Gastrocnemius medialis (tissue), 4 donors: ENCODE data around the gene KRT2. TPM values are rescaled to one million over a fixed set of nuclear protein-coding genes. Genes with fewer than 3 reads are reported as not detected.

ENCODE experiments used
- ATAC-seq, 2 donors: fragments of 150-250 bp; one replicate each; pipeline ENCODE4 v1.9.1; 2016
- DNase-seq, 2 donors: peaks; one replicate each; pipeline ENCODE4 v3.0.0-alpha.2; 2019
- H3K27ac ChIP-seq, 4 donors: fragments of 200-600 bp; sonication (generic); 1 replicate in 1 of 4; 2 replicates in 3 of 4; pipeline ENCODE4 v1.5.1; 2016 to 2018; ENCODE audit warnings: mild to moderate bottlenecking in 2 of 4, moderate library complexity in 1 of 4
- H3K27me3 ChIP-seq, 3 donors: fragments of 200-600 bp; sonication (generic) in 2 of 3; 1 replicate in 1 of 3; 2 replicates in 2 of 3; pipeline versions ENCODE4 v1.5.1 to v1.6.0; 2016 to 2019; ENCODE audit warnings: mild to moderate bottlenecking in 1 of 3, moderate library complexity in 1 of 3
- H3K36me3 ChIP-seq, 2 donors: fragments of 200-600 bp; sonication (generic) in 1 of 2; one replicate each; pipeline ENCODE4 v1.5.1; 2017 to 2018
- H3K4me1 ChIP-seq, 2 donors: fragments of 200-600 bp; sonication (generic) in 1 of 2; one replicate each; pipeline ENCODE4 v1.5.1; 2016 to 2017; ENCODE audit warnings: mild to moderate bottlenecking in 2 of 2
- H3K4me3 ChIP-seq, 4 donors: fragments of 200-600 bp; sonication (generic) in 3 of 4; 1 replicate in 1 of 4; 2 replicates in 3 of 4; pipeline ENCODE4 v1.5.1; 2016 to 2019; ENCODE audit warnings: mild to moderate bottlenecking in 2 of 4
- H3K9me3 ChIP-seq, 3 donors: fragments of 200-600 bp; sonication (generic) in 2 of 3; 1 replicate in 1 of 3; 2 replicates in 2 of 3; pipeline ENCODE4 v1.5.1; 2016 to 2019
- POLR2A ChIP-seq, 2 donors: fragments of 450-650 bp; IDR thresholded peaks; one replicate each; pipeline ENCODE4 v1.6.1; 2017; ENCODE audit warnings: antibody characterized with exemption in 2 of 2, mild to moderate bottlenecking in 2 of 2, moderate library complexity in 2 of 2
- in situ Hi-C, 4 donors: fragments of 200-750 bp; cut with MboI; loops; one replicate each; pipeline versions ENCODE4 v1.15.0 to v1.8.0; 2017; ENCODE audit warnings: low sequenced_read_pairs in 4 of 4
- intact Hi-C: fragments of 100-400 bp; cut with DNase I; formaldehyde crosslinking; loops from one replicate; pipeline ENCODE4 v1.15.1; 2023; ENCODE audit warnings: low total_unique reads
- total RNA-seq, 4 donors: library from RNA; depleted of rRNA; stranded (reverse); fragments of >200 nt; gene quantifications; one replicate each; pipeline versions ENCODE4 v1.1.0 to v1.2.3, GENCODE V29; 2016
- TF ChIP-seq, protein P1 (sequence below), 5 experiments: fragments of 450-650 bp in 3 of 5; fragments of 200-600 bp in 2 of 5; sonication (generic) in 2 of 5; IDR thresholded peaks in 4 of 5; conservative IDR thresholded peaks in 1 of 5; 1 replicate in 4 of 5; 2 replicates in 1 of 5; pipeline ENCODE4 v1.5.1; 2016 to 2019; ENCODE audit warnings: antibody characterized with exemption in 5 of 5, mild to moderate bottlenecking in 3 of 5, moderate library complexity in 3 of 5

KRT2 gene
- total RNA-seq, 4 donors from 2014 or later = not detected

DNA sequence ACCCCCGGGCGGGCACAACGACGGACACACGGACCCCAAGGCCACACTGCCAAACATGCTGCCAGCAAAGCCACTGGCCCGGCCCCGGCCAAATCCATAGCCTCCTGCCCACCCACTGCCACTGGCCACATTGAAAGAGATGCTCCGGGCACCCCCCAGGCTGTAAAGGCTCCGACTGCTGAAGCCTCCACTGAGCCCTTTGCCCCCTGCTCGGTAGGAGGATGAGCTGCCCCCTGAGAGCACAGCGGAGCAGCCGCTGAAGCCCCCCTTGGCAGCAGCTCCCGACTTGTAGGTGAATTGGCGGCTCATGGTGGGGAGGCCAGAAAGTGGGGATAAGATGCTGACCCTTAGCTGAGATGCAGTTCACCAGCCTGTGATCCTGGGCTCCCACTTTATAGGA lies 33.8 kb downstream of the KRT2 start, which contains the start of gene KRT73:
Gene KRT73, minus strand, starts transcription at position 344 of the 400 bp plus-strand sequence. Its CDS starts 35 bp downstream, at position 309.
- Histone ChIP-seq H3K9me3 (peaks cover 0 to 2% (median 0%) of the 10 kb centered on the region in 3 donors), H3K27me3 (peaks cover 0 to 2% (median 0%) of the 10 kb centered on the region in 3 donors), H3K36me3 (no peaks in the 10 kb centered on the region), H3K27ac (no peak within 1 kb of the TSS), H3K4me1 (no peaks in the 10 kb centered on the region), H3K4me3 (no peak within 1 kb of the TSS)
- intact Hi-C loops (no loop called here), in situ Hi-C loops (no loop called here)
- ATAC-seq (no peak), DNase-seq (no peak)
- TF ChIP-seq, protein P1, sequence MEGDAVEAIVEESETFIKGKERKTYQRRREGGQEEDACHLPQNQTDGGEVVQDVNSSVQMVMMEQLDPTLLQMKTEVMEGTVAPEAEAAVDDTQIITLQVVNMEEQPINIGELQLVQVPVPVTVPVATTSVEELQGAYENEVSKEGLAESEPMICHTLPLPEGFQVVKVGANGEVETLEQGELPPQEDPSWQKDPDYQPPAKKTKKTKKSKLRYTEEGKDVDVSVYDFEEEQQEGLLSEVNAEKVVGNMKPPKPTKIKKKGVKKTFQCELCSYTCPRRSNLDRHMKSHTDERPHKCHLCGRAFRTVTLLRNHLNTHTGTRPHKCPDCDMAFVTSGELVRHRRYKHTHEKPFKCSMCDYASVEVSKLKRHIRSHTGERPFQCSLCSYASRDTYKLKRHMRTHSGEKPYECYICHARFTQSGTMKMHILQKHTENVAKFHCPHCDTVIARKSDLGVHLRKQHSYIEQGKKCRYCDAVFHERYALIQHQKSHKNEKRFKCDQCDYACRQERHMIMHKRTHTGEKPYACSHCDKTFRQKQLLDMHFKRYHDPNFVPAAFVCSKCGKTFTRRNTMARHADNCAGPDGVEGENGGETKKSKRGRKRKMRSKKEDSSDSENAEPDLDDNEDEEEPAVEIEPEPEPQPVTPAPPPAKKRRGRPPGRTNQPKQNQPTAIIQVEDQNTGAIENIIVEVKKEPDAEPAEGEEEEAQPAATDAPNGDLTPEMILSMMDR (IDR thresholded peaks at IDR 0.05 in 4 of 5, conservative IDR thresholded peaks at IDR 0.05 in 1 of 5) = no peak
- no peak for TF ChIP-seq POLR2A (IDR thresholded peaks at IDR 0.05)

DNA sequence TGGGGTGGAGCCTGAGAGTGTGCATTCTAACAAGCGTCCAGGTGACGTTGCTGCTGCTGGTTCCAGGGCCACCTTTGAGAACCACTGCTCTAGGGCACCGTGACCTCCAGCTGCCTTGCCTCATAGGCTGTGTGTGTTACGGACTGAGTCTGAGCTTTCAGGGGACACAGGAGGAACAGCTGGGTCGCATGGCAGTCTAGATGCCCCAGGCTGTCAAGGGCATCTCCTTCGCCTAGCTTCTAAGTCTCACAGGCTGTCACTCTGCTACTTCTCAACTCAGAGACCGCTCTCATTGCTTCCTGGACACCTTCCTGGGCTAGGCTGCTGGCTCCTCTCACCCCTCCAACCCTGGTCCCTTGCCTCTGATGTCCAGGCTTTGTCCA lies 34.6 kb downstream of the KRT2 start:
- intact Hi-C loops = no loop called here
- Histone ChIP-seq H3K4me3 (no peak overlapping the region), H3K27me3 (peaks cover 0 to 2% (median 0%) of the 10 kb centered on the region in 3 donors), H3K27ac (no peak overlapping the region), H3K4me1 (no peaks in the 10 kb centered on the region), H3K36me3 (no peaks in the 10 kb centered on the region), H3K9me3 (no peaks in the 10 kb centered on the region)
- in situ Hi-C loops = no loop called here
- ATAC-seq = no peak
- TF ChIP-seq, protein P1 (IDR thresholded peaks at IDR 0.05 in 4 of 5, conservative IDR thresholded peaks at IDR 0.05 in 1 of 5) = no peak
- TF ChIP-seq POLR2A (IDR thresholded peaks at IDR 0.05) = no peak
- no peak for DNase-seq

DNA sequence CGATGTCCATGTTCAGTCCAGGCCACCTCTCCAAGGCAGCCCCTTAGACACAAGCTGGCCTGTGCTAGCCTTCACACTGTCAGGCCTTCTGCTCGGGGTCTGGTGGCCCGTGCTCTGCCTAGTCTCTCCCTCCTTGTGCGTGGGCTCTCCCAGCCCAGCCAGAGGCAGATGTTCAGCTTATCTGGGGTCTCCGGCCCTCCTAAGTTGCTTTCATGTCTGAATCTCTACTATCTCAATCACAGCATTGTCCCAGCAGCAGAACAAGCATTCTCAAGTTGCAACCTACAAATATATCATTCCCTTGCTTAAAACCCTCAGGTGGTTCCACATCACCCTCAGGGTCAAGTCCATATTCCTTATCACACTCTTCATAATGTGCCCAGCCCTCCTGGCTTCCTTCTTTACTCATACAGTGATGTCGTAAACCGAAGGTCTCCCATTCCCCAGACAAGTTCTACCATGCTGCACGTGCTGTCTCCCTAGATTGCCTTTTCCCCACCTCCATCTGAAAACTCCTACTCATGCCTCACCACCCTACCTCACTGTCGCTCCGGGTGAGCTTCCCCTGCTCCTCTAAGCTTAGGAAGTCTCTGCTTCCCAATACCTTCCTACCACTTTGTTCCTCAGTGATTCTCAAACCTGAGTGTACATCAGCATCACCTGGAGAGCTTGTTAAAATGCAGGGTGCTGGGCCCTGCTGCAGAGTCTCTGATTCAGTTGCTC lies 35.2 kb downstream of the KRT2 start:
- H3K36me3 ChIP-seq = no peaks in the 10 kb centered on the region
- H3K4me3 ChIP-seq = no peak overlapping the region
- DNase-seq (no peak), ATAC-seq (no peak)
- no peaks in the 10 kb centered on the region for H3K4me1 ChIP-seq
- TF ChIP-seq, protein P1 (IDR thresholded peaks at IDR 0.05 in 4 of 5, conservative IDR thresholded peaks at IDR 0.05 in 1 of 5) = no peak
- no peak for TF ChIP-seq POLR2A (IDR thresholded peaks at IDR 0.05)
- peaks cover 0 to 3% (median 0%) of the 10 kb centered on the region in 3 donors for H3K27me3 ChIP-seq
- intact Hi-C loops (no loop called here), in situ Hi-C loops (no loop called here)
- no peaks in the 10 kb centered on the region for H3K9me3 ChIP-seq
- H3K27ac ChIP-seq = no peak overlapping the region

DNA sequence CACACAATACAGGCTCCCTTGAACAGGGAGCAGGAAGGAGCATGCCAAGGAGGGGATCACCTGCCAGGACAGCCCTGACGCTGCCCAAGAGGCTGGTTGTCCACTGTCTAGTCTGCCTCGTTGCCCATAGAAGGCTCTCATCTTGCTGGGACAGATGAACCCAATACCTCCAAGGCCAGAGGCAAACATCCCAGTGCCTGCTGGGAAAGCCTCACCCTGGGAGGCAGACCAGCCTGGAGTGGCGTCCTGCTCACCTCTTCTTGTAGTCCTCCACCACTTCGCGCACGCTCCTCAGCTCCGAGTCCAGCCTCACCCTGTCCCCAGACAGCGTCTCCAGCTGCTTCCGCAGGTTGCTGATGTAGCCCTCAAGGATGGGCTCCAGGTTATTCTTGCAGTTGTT lies 36.1 kb downstream of the KRT2 start:
- Histone ChIP-seq H3K27me3 (peaks cover 0 to 9% (median 2%) of the 10 kb centered on the region in 3 donors), H3K4me3 (no peak overlapping the region), H3K36me3 (no peaks in the 10 kb centered on the region), H3K4me1 (no peaks in the 10 kb centered on the region), H3K27ac (no peak overlapping the region), H3K9me3 (no peaks in the 10 kb centered on the region)
- TF ChIP-seq, protein P1 (IDR thresholded peaks at IDR 0.05 in 4 of 5, conservative IDR thresholded peaks at IDR 0.05 in 1 of 5) = no peak
- no peak for TF ChIP-seq POLR2A (IDR thresholded peaks at IDR 0.05)
- intact Hi-C loops (no loop called here), in situ Hi-C loops (no loop called here)
- ATAC-seq = no peak
- no peak for DNase-seq
